SK-N-SH treated with all-trans-retinoic acid at 6 μM for 48 hours (cell line): ENCODE measurements around the gene GFM1.

ENCODE experiments used
- ATAC-seq: fragments of 200-7000 bp; cut with Tn5 transposase; 3 replicates; pipeline ENCODE4 v1.9.1; 2020; ENCODE audit warnings: mild to moderate bottlenecking, moderate library complexity
- ARNTL ChIP-seq: fragments of 450-650 bp; formaldehyde crosslinking; IDR thresholded peaks from 2 replicates; pipeline ENCODE4 v1.5.0; 2020; ENCODE audit warnings: low read depth, mild to moderate bottlenecking, moderate library complexity, borderline replicate concordance
- BACH2 ChIP-seq: fragments of 250-450 bp; sonication (Bioruptor Pico); IDR thresholded peaks from 2 replicates; pipeline ENCODE4 v1.9.0; 2021; ENCODE audit warnings: mild to moderate bottlenecking, borderline replicate concordance
- CREB5 ChIP-seq: fragments of 250-450 bp; sonication (Bioruptor Pico); IDR thresholded peaks from 2 replicates; pipeline ENCODE4 v1.5.1; 2020; ENCODE audit warnings: low read depth, mild to moderate bottlenecking, moderate library complexity
- CSDC2 ChIP-seq: fragments of 250-450 bp; sonication (Bioruptor Pico); IDR thresholded peaks from 2 replicates; pipeline ENCODE4 v1.5.0; 2020; ENCODE audit warnings: mild to moderate bottlenecking, moderate library complexity
- ESRRG ChIP-seq: fragments of 250-450 bp; sonication (Bioruptor Pico); IDR thresholded peaks from 2 replicates; pipeline ENCODE4 v1.6.1; 2021; ENCODE audit warnings: mild to moderate bottlenecking
- GLIS3 ChIP-seq: fragments of 250-450 bp; sonication (Bioruptor Pico); IDR thresholded peaks from 2 replicates; pipeline ENCODE4 v1.5.0; 2020; ENCODE audit warnings: mild to moderate bottlenecking, moderate library complexity
- ISL1 ChIP-seq: fragments of 250-450 bp; sonication (Bioruptor Pico); IDR thresholded peaks from 2 replicates; pipeline ENCODE4 v2.1.2; 2022; ENCODE audit warnings: mild to moderate bottlenecking, moderate library complexity
- OSR1 ChIP-seq: fragments of 250-450 bp; sonication (Bioruptor Pico); IDR thresholded peaks from 2 replicates; pipeline ENCODE4 v1.8.0; 2022; ENCODE audit warnings: moderate library complexity, mild to moderate bottlenecking, inconsistent platforms
- PATZ1 ChIP-seq: fragments of 250-450 bp; sonication (Bioruptor Pico); IDR thresholded peaks from 2 replicates; pipeline ENCODE4 v1.8.0; 2020; ENCODE audit warnings: mild to moderate bottlenecking, moderate library complexity, borderline replicate concordance
- PPARA ChIP-seq: fragments of 250-450 bp; sonication (Bioruptor Pico); IDR thresholded peaks from 2 replicates; pipeline ENCODE4 v1.5.0; 2020; ENCODE audit warnings: mild to moderate bottlenecking, borderline replicate concordance
- RARB ChIP-seq: fragments of 250-450 bp; sonication (Bioruptor Pico); IDR thresholded peaks from 2 replicates; pipeline ENCODE4 v1.8.0; 2021; ENCODE audit warnings: mild to moderate bottlenecking, moderate library complexity
- SNAI2 ChIP-seq: fragments of 250-450 bp; sonication (Bioruptor Pico); IDR thresholded peaks from 2 replicates; pipeline ENCODE4 v1.5.0; 2020; ENCODE audit warnings: mild to moderate bottlenecking, moderate library complexity
- TCF4 ChIP-seq: fragments of 250-450 bp; sonication (Bioruptor Pico); IDR thresholded peaks from 2 replicates; pipeline ENCODE4 v1.8.0; 2021; ENCODE audit warnings: mild to moderate bottlenecking, moderate library complexity, borderline replicate concordance
- TOX ChIP-seq: fragments of 250-450 bp; sonication (Bioruptor Pico); IDR thresholded peaks from 2 replicates; pipeline ENCODE4 v1.8.0; 2021; ENCODE audit warnings: mild to moderate bottlenecking, moderate library complexity, borderline replicate concordance
- TSHZ2 ChIP-seq: fragments of 250-450 bp; sonication (Bioruptor Pico); IDR thresholded peaks from 2 replicates; pipeline ENCODE4 v1.5.0; 2020; ENCODE audit warnings: mild to moderate bottlenecking, moderate library complexity
- ZC3H10 ChIP-seq: fragments of 250-450 bp; sonication (Bioruptor Pico); IDR thresholded peaks from 2 replicates; pipeline ENCODE4 v1.5.1; 2021; ENCODE audit warnings: mild to moderate bottlenecking, moderate library complexity
- ZNF565 ChIP-seq: fragments of 450-650 bp; formaldehyde crosslinking; conservative IDR thresholded peaks from 2 replicates; pipeline ENCODE4 v1.5.0; 2020; ENCODE audit warnings: low read depth, mild to moderate bottlenecking, moderate library complexity
- ZNF70 ChIP-seq: fragments of 450-650 bp; formaldehyde crosslinking; IDR thresholded peaks from 2 replicates; pipeline ENCODE4 v1.5.0; 2020; ENCODE audit warnings: mild to moderate bottlenecking, moderate library complexity

The GFM1 gene

GRCh38 chr3:158723991-158724390, 79.7 kb downstream of the GFM1 start (continued):
- TF ChIP-seq TSHZ2 (CRISPR knock-in tag), result no peak
- no peak for TF ChIP-seq ESRRG (CRISPR knock-in tag)
- no peak for TF ChIP-seq TCF4 (CRISPR knock-in tag)
- TF ChIP-seq OSR1 (CRISPR knock-in tag), result no peak
- no peak for TF ChIP-seq ZC3H10
- no peak for TF ChIP-seq ZNF565 (CRISPR knock-in tag)

- peak; percentile 46 for TF ChIP-seq TOX
- 0 out of 2 replicates have a peak, but pooled peaks have one; percentile 5 for TF ChIP-seq ISL1 (CRISPR knock-in tag)
- no peak for TF ChIP-seq PPARA
- 0 out of 2 replicates have a peak, but pooled peaks have one; percentile 11 for TF ChIP-seq CSDC2 (CRISPR knock-in tag)
- TF ChIP-seq TCF4 (CRISPR knock-in tag), result no peak
- TF ChIP-seq CREB5 (CRISPR knock-in tag), result no peak
- no peak for TF ChIP-seq ZNF565 (CRISPR knock-in tag)
- TF ChIP-seq RARB (CRISPR knock-in tag), result no peak
- TF ChIP-seq, all 23 proteins: peak for 3
- peak; percentile 72 for ATAC-seq
Observed at GRCh38 chr3:158725348-158726011, 81.2 kb downstream of the GFM1 start.

- peak; percentile 53 for ATAC-seq
- no peak for TF ChIP-seq CSDC2 (CRISPR knock-in tag)
- no peak for TF ChIP-seq ISL1 (CRISPR knock-in tag)
- TF ChIP-seq ESRRG (CRISPR knock-in tag), result no peak
Observed at GRCh38 chr3:158727206-158728060, 83.1 kb downstream of the GFM1 start.

- TF ChIP-seq PPARA (no peak), RARB (CRISPR knock-in tag) (no peak), CSDC2 (CRISPR knock-in tag) (no peak), ARNTL (CRISPR knock-in tag) (no peak), ZNF70 (CRISPR knock-in tag) (no peak), GLIS3 (no peak), CREB5 (CRISPR knock-in tag) (no peak), SNAI2 (CRISPR knock-in tag) (no peak), ISL1 (CRISPR knock-in tag) (no peak), TOX (no peak), ZC3H10 (no peak)
- no peak for ATAC-seq
Observed at GRCh38 chr3:158728061-158728377, 83.7 kb downstream of the GFM1 start.

GRCh38 chr3:158728851-158729250, 84.5 kb downstream of the GFM1 start:
- no peak for TF ChIP-seq BACH2 (CRISPR knock-in tag)
- TF ChIP-seq PATZ1 (CRISPR knock-in tag), result no peak
- TF ChIP-seq ZNF565 (CRISPR knock-in tag), result no peak
- no peak for TF ChIP-seq OSR1 (CRISPR knock-in tag)
- ATAC-seq, result no peak
